Activated CD8-positive, alpha-beta memory T cell treated with anti-CD3 and anti-CD28 coated beads, Interleukin-2, amount 10 ng/mL, durations not matched to agents 7 days and 5 days (primary cell): ENCODE data around the gene PRPF40B. TPM values are rescaled to one million over a fixed set of nuclear protein-coding genes. Genes with fewer than 3 reads are reported as not detected.

ENCODE experiments used
- ATAC-seq: fragments of 150-1000 bp; cut with Tn5 transposase; one replicate; pipeline ENCODE4 v1.10.0; 2021; ENCODE audit warnings: moderate library complexity
- CTCF ChIA-PET: fragments of 350-600 bp; sonication (Branson Sonifier 250); formaldehyde crosslinking; loops from one replicate; lab custom pipeline; 2021; ENCODE audit warnings: antibody characterized with exemption; lab: Charles Lee
- DNase-seq: peaks from one replicate; pipeline ENCODE4 v3.0.0-alpha.2; 2020
- H3K27ac Mint-ChIP-seq: one replicate; pipeline ENCODE4 v1.8.0; 2021; ENCODE audit warnings: mild to moderate bottlenecking, mixed read lengths
- H3K27me3 Mint-ChIP-seq: one replicate; pipeline ENCODE4 v1.8.0; 2021; ENCODE audit warnings: mixed read lengths
- H3K36me3 Mint-ChIP-seq: one replicate; pipeline ENCODE4 v1.8.0; 2021; ENCODE audit warnings: mild to moderate bottlenecking, mixed read lengths
- H3K4me1 Mint-ChIP-seq: one replicate; pipeline ENCODE4 v1.8.0; 2021; ENCODE audit warnings: mixed read lengths
- H3K4me3 Mint-ChIP-seq: one replicate; pipeline ENCODE4 v1.8.0; 2021; ENCODE audit warnings: mild to moderate bottlenecking, moderate library complexity, mixed read lengths
- H3K9me3 Mint-ChIP-seq: one replicate; pipeline ENCODE4 v1.8.0; 2022; ENCODE audit warnings: low read depth, mixed read lengths
- total RNA-seq, 2 experiments: library from RNA; stranded (reverse); gene quantifications; one replicate each; pipeline ENCODE4 v1.2.3, GENCODE V29; 2021

Gene PRPF40B
- total RNA-seq, result 10 to 100 TPM in 1 of 2 experiments, 1 to 10 TPM in 1; 7.8 to 15.2 TPM

DNA sequence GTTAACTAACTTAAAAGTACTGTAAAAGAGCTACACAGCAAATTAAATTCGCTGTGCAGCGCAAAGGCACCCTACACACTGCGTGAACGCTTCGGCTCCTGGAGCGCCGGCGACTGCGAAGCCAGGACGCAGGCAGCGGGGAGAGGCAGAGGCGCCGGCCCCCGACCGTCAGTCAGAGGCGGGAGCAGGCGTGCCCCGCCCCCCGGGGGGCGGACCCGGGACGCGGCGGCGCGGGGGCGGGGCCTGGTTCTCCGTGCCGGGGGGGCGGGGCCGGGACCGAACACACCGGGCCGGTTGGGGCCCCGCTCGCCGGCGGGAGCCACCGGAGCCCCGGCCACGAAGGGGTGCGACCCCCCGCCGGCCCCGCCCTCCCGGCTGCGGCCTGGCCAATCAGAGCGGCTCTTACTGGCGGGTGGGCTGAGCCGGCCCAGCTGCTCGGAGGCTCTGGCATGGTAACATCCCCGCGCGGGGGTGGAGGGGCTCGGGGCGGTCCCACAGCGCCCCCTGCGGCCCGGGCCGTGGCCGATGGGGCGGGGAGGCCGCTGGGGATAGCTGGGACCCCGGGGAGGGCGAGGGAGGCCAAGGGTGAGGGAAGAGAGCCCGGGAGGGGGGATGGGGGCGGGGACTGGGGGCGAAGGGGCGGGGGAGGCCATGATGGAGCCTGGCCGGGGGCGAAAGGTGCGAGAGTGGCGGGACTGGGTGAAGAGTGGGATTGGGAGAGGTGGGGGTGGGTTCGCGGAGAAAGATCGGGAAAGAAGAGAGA is at the start of gene PRPF40B:
Gene PRPF40B (plus strand): TSS at position 420 of the 763 bp plus-strand sequence. CDS start 30 bp downstream, at position 450.
- H3K36me3 Mint-ChIP-seq, result no peaks in the 10 kb centered on the region
- peak within 1 kb of the TSS; percentile 76 for H3K4me3 Mint-ChIP-seq
- CTCF ChIA-PET, result interaction anchor here (0.6 to 3.4 kb wide), 31 partner anchors 10 to 758 kb away, joined by 3 to 24 read pairs (median 5); partner anchors contain the start of genes RND1, SPATS2 and TMBIM6
- peaks cover 37% of the 10 kb centered on the region for H3K27me3 Mint-ChIP-seq
- ATAC-seq (peak; percentile 89), DNase-seq (peak; percentile 88)
- H3K27ac Mint-ChIP-seq, result peak within 1 kb of the TSS; percentile 85
- peaks cover 22% of the 10 kb centered on the region for H3K4me1 Mint-ChIP-seq
- H3K9me3 Mint-ChIP-seq, result no peaks in the 10 kb centered on the region

DNA sequence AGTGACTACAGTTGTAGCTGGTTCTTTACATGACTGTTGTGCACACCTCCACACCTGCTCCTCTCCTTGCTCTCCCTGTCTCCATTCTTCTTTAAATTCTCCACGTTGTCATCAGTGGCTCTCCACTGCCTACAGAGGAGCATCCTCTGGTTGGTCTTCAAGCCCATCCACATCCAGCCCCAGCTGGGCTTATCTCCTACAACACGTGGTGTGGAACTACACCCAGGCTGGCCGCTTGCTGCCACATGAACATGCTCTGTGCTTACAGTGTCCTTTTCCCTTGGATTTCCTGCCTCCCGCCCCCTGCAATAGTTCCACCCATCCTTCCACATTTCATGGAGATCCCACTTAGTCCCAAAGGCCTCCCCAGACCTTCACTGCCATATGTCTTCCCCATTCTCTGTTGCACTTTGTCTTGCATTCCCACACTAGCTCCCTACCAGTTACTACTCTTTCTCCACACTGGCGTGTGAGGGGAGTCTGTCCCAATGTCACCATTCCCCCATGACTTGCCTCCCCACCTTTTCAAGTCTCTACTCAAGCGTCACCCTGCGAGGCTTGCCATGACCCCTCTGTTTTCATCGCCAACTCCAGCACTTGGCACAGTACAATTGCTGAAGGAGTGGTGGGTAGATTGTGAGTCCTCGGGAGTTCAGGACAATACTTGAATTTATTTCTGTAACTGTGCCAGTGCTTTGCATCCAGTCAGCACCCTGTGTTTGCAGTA is 45.6 kb upstream of the PRPF40B start:
- Mint-ChIP-seq H3K36me3 (peaks cover 4% of the 10 kb centered on the region), H3K4me3 (no peak overlapping the region), H3K4me1 (peaks cover 20% of the 10 kb centered on the region), H3K27me3 (no peaks in the 10 kb centered on the region), H3K9me3 (no peaks in the 10 kb centered on the region), H3K27ac (no peak overlapping the region)
- DNase-seq (no peak), ATAC-seq (no peak)
- CTCF ChIA-PET, result interaction anchor here (1.4 to 10.0 kb wide), 5 partner anchors 21 to 220 kb away, joined by 4 to 96 read pairs (median 4); partner anchors contain the start of gene PRPF40B

DNA sequence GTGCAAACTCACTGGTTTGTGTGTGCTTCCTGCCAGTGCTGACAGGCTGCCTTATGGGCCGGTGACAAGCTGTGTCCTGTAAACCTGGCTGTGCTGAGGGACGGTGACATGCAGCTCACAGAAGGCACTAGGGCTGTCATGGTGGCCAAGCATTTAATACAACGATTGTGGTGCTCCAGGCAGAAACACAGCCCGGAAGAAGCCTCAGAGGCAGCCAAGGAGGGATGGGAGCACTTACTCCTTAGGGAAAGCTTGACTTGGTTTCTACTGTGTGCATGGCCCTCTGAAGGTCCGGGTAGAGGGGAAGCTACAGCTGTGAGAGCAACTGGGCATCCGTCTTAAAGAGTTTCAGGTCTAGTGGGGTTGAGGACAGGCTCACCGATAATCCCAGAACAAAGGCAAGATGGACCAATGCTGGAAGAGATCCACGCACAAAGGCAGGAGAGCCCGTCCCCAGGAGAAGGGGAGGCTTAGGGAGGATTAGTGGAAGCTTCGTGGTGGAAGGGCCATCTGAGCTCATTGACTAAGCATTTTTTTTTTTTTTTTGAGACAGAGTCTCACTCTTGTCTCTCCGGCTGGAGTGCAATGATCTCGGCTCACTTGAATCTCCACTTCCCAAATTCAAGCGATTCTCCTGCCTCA is 44.8 kb upstream of the PRPF40B start:
- DNase-seq, result no peak
- Mint-ChIP-seq H3K9me3 (no peaks in the 10 kb centered on the region), H3K4me3 (no peak overlapping the region), H3K4me1 (peaks cover 20% of the 10 kb centered on the region), H3K36me3 (peaks cover 4% of the 10 kb centered on the region), H3K27ac (no peak overlapping the region), H3K27me3 (no peaks in the 10 kb centered on the region)
- no peak for ATAC-seq
- CTCF ChIA-PET, result interaction anchor here (0.6 to 10.0 kb wide), 10 partner anchors 13 to 232 kb away, joined by 3 to 96 read pairs (median 4); partner anchors contain the start of genes DNAJC22, MCRS1, PRPF40B and TMBIM6

DNA sequence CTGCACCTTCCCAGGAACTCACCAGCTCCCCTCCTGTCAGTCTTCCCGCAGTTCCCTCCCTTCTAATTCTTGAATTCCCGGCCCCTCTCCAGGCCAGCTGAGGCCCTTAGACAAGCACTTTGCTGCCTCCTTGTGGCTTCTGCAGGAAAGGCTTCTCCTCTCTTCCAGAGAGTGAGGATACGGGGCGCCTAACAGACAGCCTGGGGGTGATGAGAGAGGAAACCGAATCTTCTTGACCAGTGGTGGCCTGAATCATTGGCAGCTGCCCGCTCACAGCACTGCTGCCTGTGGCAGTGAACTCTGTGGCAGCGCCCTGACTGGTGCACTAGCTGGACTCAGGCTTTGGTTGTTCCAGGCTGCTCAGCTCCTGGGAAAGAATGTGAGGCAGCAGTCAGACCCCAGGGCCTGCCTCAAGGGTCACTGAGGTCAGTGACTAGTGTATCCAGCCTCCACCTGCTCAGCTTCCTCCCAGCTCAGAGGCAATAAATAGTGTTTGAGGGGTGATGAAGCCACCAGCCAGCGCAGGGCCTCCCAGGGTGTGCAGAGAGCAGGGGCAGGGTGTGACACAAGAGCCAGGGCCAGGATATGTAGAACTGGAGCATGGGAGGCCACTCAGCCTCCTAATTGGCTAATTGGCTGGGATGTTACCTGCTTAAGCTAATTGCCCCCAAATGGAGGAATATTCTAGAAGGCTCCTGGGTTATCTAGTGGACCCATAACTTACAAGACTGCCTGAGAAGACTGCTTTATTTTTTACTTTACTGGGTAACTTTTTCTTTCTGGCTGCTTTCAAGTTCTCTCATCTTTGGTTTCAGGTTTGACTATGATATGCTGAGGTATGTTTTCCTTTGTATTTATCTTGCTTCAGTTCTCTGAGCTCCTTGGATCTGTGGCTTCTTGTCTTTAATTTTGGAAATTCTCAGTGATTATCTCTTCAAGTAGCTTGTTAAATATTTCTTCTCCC is 42.5 kb upstream of the PRPF40B start:
- no peaks in the 10 kb centered on the region for H3K27me3 Mint-ChIP-seq
- DNase-seq (peak; percentile 79), ATAC-seq (peak; percentile 87)
- no peak overlapping the region for H3K4me3 Mint-ChIP-seq
- H3K9me3 Mint-ChIP-seq, result no peaks in the 10 kb centered on the region
- H3K36me3 Mint-ChIP-seq, result peaks cover 3% of the 10 kb centered on the region
- peaks cover 20% of the 10 kb centered on the region for H3K4me1 Mint-ChIP-seq
- no peak overlapping the region for H3K27ac Mint-ChIP-seq
- CTCF ChIA-PET, result interaction anchor here (0.6 to 10.0 kb wide), 33 partner anchors 10 to 669 kb away, joined by 3 to 96 read pairs (median 5); partner anchors contain the start of genes DNAJC22, KCNH3, MCRS1 and PRPF40B

DNA sequence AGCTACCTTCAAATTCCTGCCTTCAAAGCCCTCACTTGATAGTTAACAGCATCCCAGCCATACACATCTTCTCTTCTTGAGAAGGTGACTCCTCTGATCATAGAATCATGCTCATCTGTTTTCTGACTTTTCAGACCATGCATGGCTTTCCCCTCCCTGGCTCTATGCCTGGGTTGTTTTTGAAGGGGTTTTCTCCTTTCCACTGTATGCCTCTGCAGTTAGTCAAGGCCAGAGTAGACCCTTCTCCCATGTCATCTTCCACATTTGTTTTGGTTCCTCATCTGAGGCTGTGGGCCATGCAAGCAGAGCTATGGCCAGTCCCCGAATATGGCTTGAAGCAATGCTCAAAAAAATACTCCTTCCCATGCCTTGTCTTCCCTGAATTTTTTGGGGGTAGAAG is 41.2 kb upstream of the PRPF40B start:
- H3K9me3 Mint-ChIP-seq, result no peaks in the 10 kb centered on the region
- H3K4me1 Mint-ChIP-seq, result peaks cover 20% of the 10 kb centered on the region
- H3K27ac Mint-ChIP-seq, result no peak overlapping the region
- ATAC-seq (no peak), DNase-seq (no peak)
- no peak overlapping the region for H3K4me3 Mint-ChIP-seq
- no peaks in the 10 kb centered on the region for H3K27me3 Mint-ChIP-seq
- CTCF ChIA-PET, result interaction anchor here (1.4 to 10.0 kb wide), 6 partner anchors 11 to 224 kb away, joined by 4 to 96 read pairs (median 16); partner anchors contain the start of gene PRPF40B
- H3K36me3 Mint-ChIP-seq, result peaks cover 3% of the 10 kb centered on the region

DNA sequence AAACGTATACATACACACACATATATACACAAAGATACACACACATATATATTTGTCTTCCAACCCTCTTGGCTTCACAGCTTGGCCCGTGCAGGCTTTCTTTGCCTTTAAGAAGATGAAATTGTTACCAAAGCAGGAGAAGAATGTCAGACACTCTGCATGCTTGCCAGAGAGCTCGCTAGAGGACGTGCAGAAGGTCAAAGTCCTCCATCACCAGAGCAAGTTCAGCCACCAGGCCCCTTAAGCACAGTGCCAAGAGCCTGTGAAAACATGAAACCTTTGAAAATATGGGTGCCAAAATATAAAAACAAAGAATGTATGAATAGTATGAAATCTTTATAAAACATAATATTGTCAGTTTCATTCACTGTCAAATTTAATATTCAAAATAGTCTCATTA is 40.5 kb upstream of the PRPF40B start:
- no peak for DNase-seq
- Mint-ChIP-seq H3K27me3 (no peaks in the 10 kb centered on the region), H3K4me3 (no peak overlapping the region), H3K4me1 (peaks cover 20% of the 10 kb centered on the region), H3K9me3 (no peaks in the 10 kb centered on the region), H3K36me3 (peaks cover 3% of the 10 kb centered on the region), H3K27ac (no peak overlapping the region)
- CTCF ChIA-PET, result interaction anchor here (0.6 to 10.0 kb wide), 8 partner anchors 12 to 344 kb away, joined by 3 to 96 read pairs (median 4); partner anchors contain the start of gene PRPF40B
- no peak for ATAC-seq

DNA sequence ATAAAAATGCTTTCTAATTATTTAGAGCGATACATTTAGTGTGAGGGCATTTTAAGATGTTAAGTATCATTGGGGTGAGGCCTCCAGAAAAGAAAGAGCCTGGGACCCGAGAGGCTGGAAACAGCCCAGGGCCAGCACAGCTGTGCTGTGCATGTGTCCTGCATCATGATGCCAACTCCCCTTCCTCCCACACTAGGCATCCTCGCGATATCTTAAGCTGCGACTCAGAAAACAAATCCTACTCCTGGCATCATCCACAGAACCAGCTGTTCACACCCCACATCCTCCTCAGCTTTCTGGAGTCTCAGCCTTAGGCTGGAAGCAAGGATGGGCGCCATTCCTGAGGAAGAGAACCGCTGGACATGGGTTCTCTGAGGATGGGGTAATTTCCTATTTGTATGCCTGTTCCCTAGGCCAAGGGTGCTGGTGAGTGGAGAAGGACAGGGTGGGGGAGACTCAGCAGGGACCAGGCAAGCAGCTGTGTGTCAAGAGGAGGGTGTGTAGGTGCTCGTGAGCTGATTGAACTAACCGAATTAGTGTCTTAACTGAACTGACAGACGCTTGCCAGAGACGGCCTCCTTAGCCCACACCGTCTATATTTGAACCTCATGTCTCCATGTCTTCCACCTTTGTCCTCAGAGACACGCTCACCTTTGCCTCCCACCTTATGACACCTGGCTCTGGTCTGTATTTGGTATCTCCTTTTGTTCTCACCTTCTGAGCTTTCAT is 39.8 kb upstream of the PRPF40B start:
- H3K36me3 Mint-ChIP-seq, result peaks cover 3% of the 10 kb centered on the region
- no peaks in the 10 kb centered on the region for H3K27me3 Mint-ChIP-seq

DNA sequence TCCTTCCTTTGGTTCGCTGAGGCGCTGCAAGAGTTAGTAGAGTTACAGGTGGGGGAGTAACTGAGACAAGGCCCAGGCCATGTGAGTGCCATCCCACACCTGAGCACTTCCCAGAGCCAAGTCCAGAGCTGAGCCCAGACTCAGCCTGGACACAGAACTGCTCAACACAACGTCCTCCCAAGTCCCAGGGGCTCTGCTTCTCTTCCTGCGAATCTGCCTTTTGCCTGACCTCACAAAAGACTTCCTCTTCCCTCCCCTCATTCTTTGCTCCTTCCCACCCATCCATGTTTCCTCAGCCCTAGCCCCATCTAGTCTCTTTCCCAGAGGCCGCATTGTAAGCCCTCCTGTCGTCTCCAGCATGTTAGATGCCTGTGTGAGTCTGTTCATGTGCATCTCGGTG is 38.8 kb upstream of the PRPF40B start:
- H3K27me3 Mint-ChIP-seq, result no peaks in the 10 kb centered on the region
- H3K4me1 Mint-ChIP-seq, result peaks cover 19% of the 10 kb centered on the region
- ATAC-seq (no peak), DNase-seq (no peak)
- peaks cover 3% of the 10 kb centered on the region for H3K36me3 Mint-ChIP-seq
- H3K9me3 Mint-ChIP-seq, result no peaks in the 10 kb centered on the region
- H3K27ac Mint-ChIP-seq, result no peak overlapping the region
- CTCF ChIA-PET, result interaction anchor here (10.0 kb wide), 1 partner anchor 32 kb away, joined by 96 read pairs; no protein-coding TSS in a partner anchor
- no peak overlapping the region for H3K4me3 Mint-ChIP-seq

More for the DNA sequence above, 39.8 kb upstream of the PRPF40B start:
- CTCF ChIA-PET, result interaction anchor here (0.6 to 10.0 kb wide), 7 partner anchors 27 to 344 kb away, joined by 3 to 96 read pairs (median 3); partner anchors contain the start of gene PRPF40B
- ATAC-seq (no peak), DNase-seq (no peak)
- peaks cover 20% of the 10 kb centered on the region for H3K4me1 Mint-ChIP-seq
- no peak overlapping the region for H3K4me3 Mint-ChIP-seq
- H3K27ac Mint-ChIP-seq, result no peak overlapping the region
- no peaks in the 10 kb centered on the region for H3K9me3 Mint-ChIP-seq

DNA sequence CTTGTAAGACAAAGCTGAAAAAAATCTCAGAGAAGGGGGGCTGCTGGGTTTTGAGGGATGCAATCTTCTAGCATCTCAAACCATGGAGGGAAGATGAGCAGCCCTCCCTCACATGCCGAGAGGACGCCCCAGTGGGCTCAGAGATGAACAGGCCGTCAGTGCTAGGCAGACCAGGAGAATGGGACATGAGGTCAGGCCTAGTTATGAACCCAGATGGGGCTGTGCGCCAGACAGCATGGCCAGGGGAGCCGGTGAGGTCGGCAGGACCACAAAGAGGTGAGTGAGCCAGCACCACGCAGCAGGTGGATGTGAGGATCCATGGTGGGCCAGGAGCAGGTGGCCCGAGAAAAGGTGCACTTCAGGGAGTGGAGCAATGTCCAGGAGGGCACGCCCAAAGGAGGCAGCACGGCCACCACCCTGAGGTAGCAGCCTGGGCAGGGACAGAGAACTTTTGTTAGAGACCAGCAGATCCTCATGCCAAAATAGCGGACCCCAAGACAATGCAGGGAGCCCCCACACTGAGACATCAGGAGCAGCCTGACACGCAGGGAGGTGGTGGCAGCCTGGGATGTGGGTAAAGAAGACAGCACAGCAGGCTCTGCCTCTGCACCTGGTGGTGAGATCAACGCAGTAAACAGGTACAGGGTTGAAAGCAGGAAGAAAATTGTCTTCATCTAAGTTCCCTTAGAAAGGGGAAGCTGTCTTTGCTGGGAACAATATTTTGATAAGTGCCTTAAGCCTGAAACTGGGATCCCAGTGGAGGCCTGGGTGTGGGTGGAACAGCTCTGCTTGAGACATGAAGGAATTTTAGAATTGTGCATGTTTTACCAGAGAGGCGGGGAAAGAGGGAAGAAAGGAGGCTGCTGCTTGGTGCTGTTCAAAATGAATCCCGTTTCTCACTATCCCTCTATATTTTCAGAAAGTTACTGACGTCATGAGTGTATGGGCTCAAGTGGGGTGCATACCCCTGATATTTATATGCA is 37.6 kb upstream of the PRPF40B start:
- DNase-seq, result no peak
- no peak overlapping the region for H3K4me3 Mint-ChIP-seq

DNA sequence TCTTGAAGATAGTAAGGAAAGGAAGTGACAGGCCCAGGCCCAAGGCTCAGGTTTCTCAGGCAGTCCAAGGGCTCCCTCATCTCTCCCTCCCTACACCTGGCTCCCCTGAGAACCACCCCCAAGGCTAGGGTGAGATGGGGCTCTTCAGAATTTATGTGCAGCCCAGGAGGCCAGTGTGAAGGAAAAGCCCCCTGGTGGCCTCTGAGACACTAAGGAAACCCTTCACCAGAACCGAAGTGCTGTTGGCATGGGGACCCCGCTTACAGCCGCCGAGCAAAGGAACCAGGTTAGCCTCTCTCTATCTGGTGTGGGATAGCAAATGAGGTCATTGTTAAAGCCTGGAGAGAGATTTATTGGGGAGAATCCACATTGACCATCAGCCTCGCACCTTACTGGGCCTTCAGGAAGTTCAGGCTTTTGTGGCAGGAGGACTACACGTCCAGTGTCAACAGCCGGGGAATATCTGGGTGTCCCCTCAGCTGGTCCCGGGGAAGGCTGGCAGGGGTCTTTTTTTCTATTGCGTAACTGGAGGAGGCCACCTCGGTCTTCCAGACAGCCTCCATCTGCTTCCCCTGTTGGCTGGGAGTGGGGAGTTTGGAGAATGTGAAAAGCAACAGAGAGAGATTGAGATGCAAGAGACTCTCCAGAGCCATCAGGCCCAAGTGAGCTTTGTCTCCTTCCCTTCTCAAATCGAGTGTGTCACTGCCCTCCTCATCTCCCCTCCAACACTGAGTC is 36.0 kb upstream of the PRPF40B start:
- ATAC-seq (no peak), DNase-seq (no peak)
- Mint-ChIP-seq H3K27me3 (no peaks in the 10 kb centered on the region), H3K27ac (no peak overlapping the region), H3K36me3 (peaks cover 17% of the 10 kb centered on the region), H3K4me1 (no peaks in the 10 kb centered on the region), H3K4me3 (no peak overlapping the region), H3K9me3 (peaks cover 9% of the 10 kb centered on the region)
- CTCF ChIA-PET, result interaction anchor here (0.9 to 2.4 kb wide), 2 partner anchors 44 to 229 kb away, joined by 7 read pairs; no protein-coding TSS in a partner anchor

More for the DNA sequence above, 37.6 kb upstream of the PRPF40B start:
- no peak for ATAC-seq
- Mint-ChIP-seq H3K4me1 (peaks cover 11% of the 10 kb centered on the region), H3K27me3 (no peaks in the 10 kb centered on the region), H3K27ac (no peak overlapping the region), H3K36me3 (peaks cover 9% of the 10 kb centered on the region), H3K9me3 (peaks cover 6% of the 10 kb centered on the region)
- CTCF ChIA-PET, result interaction anchor here (10.0 kb wide), 1 partner anchor 33 kb away, joined by 96 read pairs; no protein-coding TSS in a partner anchor
